HG02759 (cell line): ENCODE data around the gene CPEB4.

ENCODE experiments used
- ATAC-seq: cut with Tn5 transposase; IDR thresholded peaks from one replicate; pipeline ENCODE4 v1.9.1; 2021; ENCODE audit warnings: mild to moderate bottlenecking, moderate library complexity; ENCODE audit not compliant: unreplicated experiment

CPEB4 gene

GRCh38 chr5:173941102-173941501 lies 53.0 kb downstream of the CPEB4 start:
- ATAC-seq: no peak

- ATAC-seq: no peak
These were observed 53.7 kb downstream of the CPEB4 start for GRCh38 chr5:173941758-173942401.

DNA sequence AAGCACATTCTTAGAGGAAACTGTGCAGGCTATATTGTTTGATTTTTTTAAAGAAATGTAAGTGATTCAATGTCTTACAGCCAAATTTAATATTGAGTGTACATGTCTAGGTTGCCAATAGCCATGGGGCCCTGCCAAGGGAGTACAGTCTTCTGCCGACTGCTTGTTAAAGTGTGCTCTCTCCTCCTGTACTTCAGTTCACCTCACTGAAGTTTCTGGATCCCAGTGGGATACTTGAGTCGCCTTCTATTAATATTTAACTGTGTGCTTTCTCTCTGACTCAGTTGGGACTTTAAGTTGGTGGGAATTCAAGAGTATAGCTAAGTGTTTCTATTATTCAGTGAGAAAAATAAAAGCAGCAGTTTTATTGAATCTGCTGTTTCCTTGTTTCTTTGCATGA lies 56.4 kb downstream of the CPEB4 start:
- ATAC-seq: no peak

- ATAC-seq: no peak
These were observed 57.0 kb downstream of the CPEB4 start for GRCh38 chr5:173945160-173945559.

- no peak for ATAC-seq
These were observed 58.2 kb downstream of the CPEB4 start for GRCh38 chr5:173946323-173946722.

- ATAC-seq: no peak
These were observed 62.7 kb downstream of the CPEB4 start for GRCh38 chr5:173950829-173951228.

GRCh38 chr5:173953528-173954090 lies 65.5 kb downstream of the CPEB4 start:
- ATAC-seq: no peak

DNA sequence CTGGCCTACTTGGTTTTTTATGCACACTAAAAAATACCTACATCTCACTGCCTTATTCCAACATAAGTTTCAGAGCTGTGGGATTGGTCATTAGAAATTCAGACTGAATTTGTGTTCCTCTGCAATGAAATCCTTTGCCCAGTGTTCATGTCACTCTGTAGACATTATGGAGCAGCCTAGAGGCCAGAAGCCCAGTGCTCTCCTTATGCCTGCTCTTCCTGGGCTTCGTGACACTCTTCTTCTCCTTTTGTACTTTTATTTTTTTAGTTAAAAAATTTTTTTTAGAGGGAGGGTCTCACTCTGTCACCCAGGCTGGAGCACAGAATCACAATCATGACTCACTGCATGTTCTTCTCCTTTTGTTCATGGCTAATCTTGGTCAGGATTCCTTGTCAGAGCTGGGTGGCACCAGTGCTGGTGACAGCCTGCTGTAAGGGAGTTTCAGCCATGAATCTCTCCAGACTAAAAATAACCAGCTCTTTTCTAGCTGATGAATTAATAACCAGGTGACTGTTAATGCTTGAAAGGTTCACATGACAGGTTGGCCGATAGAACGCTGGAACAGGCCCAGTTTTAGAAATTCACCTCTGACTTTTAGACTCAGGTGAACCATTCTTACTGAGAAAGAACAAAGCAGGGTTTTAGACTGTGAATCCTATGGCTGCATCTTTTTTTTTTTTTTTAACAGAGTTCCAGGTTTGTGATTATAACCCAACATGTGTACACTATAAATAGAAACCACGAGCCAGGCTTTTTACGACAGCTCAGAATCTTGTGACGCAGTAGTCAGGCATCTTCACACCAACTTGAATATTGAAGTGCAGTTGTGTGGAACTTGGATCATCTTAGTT lies 66.7 kb downstream of the CPEB4 start:
- peak; percentile 72 for ATAC-seq

GRCh38 chr5:173960986-173961385 lies 72.8 kb downstream of the CPEB4 start:
- no peak for ATAC-seq

- ATAC-seq: no peak
These were observed 73.3 kb downstream of the CPEB4 start for GRCh38 chr5:173961418-173961817.

DNA sequence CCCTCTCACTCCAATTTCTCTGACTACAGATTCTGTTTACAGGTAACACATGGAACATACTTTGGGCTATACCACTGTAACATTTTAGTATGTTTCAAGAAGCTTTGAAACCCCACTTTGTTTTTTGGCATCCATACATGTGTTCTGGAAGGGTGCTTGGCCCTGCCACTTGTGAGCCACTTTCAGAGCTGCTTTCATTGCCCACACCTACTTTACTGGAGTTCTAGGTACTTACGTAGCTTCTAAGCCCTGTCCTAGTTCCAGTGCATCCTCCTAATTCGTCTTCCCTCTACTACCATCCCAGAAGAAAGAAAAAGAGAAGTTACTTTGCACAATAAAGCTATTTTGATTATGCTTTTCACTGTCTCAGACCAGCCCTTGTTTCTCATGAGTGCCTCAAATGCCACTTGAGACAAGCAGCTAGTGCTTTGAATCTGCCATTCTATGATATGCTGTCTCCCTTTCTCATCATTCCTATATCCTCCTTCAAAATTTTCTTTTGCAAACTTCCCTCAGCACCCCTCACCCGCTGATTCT lies 74.4 kb downstream of the CPEB4 start:
- no peak for ATAC-seq

GRCh38 chr5:173963182-173963838 lies 75.2 kb downstream of the CPEB4 start:
- no peak for ATAC-seq

DNA sequence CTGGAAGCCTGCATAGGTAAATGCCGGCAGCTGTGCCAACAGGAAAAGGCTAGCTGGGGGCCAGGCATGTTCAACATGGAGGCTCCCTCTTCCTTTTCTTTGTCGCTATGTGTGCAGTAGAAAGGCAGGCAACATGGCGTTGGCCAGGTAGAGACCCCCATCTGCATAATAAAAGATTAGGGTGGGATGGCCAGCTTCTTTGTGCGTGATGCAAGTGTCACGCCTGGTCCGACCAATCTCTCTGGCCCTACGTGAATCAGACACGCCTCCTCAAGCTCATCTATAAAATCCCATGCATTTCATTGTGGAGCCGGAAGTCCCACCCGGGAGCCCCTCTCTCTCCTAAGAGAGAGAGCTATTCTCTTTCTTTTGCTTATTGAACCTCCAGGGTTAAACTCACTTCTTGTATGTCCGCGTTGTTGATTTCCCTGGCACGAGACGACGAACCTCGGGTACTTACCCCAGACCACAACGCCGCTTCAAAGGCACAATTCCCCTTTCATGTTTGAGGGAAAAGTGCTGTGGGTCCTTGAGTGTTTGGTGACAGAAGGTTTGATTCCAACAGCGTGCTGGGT lies 75.8 kb downstream of the CPEB4 start:
- ATAC-seq: no peak

- no peak for ATAC-seq
These were observed 76.4 kb downstream of the CPEB4 start for GRCh38 chr5:173964506-173964905.

DNA sequence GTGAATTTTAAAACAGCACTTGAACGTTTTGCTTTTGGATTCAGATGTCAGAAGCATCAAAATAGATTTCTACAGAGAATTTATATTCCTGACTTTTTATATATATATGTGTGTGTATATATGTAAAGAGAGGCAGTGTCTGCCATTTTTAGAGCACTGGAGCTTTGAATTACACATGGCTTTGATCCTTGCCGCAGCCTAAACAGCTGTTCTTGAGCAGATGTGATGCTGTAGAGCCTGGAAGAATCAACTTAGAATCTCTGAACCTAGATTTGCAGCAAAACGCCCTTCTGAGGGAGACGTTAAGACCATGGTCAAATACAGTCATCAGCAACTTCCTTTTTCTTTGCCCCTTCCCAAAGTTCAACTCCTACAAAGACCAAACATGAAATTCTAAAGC lies 79.1 kb downstream of the CPEB4 start:
- no peak for ATAC-seq

- ATAC-seq: no peak
These were observed 80.1 kb downstream of the CPEB4 start for GRCh38 chr5:173968154-173968797.

GRCh38 chr5:173969167-173970049 lies 81.3 kb downstream of the CPEB4 start:
- no peak for ATAC-seq

DNA sequence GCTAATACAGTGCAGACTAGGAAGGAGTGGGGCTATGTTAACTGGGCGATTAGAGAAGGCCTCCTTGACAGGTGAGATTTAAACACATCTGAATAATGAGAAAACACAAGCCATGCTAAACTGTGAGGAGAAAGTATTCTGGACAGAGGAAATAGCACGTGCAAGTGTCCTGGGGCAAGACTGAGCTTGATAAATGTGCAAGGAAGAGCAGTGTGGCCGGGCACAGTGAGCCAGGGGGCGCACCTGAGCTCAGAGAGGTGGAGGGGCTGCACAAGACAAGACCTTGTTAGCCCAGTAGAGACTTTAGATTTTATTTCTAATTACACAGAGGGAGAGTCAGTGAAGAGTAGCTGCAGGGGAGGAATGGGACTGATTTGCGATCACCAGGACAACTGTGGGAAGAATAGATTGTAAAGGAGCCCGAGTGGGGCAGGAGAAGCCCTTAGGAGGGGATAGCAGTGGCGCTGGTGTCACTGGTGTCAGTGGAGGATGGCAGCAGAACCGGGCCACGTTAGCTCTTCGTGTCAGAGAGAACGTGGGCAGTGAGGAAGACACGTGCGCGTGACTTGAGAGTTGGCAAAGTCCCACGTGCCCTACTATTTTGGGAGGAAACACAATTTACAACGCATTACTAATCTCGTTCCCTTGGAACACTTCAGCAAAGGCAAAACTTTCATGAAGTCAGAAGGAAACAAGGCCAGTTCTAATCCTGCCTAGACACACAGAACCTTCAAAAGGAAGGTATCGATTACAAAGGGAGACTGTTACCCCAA lies 82.9 kb downstream of the CPEB4 start:
- no peak for ATAC-seq
